Measurements from ENCODE around the gene KYNU.
A peak's percentile ranks its signal among the peaks of the same experiment; 100 is the strongest.
"Not testable (repeated sequence)": the region's sequence is repeated elsewhere in the genome, so short reads cannot be mapped to it uniquely, and the experiment has no call there.

Gene KYNU

DNA sequence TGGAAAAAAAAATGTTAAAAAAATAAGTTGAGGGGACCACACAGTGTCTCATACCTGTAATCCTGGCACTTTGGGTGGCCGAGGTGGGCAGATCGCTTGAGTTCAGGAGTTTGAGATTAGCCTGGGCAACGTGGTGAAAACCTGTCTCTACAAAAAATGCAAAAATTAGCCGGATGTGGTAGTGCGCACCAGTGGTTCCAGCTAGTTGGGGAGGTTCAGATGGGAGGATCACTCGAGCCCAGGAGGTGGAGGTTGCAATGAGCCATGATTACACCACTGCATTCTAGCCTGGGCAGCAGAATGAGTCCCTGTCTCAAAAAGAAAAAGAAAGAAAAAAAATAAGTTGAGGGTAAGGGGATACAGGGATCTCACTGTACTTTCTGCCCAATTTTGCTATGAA lies 6.1 kb upstream of the KYNU start:
- no peak for DNase-seq (ENCODE audit: low spot score)

DNA sequence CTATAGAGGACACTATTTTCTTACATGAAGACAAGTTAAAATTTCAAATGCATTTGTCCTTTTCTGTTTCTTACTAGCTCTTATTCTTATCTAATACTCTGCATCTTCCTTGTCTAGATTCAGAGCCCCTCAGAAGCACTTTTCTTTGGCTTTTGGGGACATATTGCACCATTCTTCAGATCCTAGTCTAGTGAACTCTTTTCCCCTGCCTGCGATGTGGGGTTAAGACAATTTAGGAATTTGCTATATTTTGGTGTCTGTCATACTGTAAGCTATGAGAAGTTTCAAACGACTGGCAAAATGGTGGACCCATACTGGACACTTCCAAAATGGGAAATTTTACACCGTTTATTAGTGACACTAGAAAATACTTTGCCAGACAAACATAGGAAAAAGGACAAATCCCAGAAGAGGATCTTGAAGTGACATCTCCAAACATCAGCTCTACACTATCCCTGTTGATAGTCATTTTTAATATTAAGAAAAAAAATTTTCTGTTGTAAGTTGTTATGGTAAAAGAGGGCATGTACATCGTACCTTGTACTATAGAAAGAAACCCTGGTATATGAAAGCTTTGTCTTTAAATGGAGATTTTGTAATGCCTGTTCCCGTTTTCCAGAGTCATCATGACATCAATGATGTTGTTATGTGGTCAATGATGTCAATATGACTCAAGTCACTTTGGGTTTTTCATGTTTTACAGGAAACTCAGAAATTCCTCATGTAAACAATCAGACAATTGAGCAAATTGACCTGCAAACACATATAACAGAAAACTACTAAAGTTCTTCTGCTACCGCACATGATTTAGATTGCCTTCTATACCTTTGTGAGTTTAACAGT lies 4.4 kb upstream of the KYNU start:
- no peak for DNase-seq (ENCODE audit: low spot score)

DNA sequence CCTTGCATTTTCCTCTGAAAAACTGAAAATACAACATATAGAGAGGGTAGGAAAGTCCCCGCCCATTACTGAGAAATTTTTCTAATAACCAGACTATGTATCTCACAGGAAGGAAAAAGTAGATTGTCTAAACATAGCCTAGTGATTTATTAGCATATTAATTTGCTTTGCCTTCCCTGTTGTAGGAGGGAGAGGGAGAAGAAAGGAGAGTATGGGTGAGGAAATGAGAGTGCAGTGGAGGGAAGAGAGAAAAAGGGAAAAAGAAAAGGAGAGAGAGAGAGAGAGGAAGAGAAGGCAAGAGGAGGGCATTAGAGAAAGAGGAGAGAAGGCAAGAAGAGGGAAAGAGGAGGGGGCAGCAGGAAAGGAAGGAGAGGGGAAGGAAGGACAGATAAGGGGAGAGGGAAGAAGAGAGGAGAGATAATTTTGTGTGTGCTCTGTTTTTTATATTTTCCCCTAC lies 3.6 kb upstream of the KYNU start:
- DNase-seq (ENCODE audit: low spot score): no peak

DNA sequence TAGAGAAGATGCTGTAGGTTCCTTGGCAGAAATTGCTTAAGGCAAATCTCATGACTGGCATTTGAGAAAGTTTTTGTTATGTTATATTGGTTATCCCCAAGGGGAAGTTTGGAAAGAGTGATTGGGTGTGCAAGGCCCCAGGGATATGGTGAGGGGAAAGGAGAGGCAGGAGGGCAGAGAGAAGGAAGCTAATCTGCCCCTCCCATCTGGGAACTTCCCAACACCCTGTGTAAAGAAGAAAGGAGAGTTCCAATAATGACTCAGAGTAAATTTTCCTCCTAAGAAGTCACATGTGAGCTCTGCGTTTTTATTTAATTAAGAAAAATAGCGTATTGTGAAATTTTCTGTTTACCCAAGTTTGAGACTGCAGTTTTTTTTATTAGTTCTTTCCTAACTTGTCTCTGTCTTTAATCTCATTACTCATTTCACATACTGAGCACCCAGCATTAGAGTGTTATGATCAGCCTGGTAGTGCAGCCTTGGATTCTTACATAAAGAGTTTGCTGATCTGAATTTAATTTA lies 3.1 kb upstream of the KYNU start:
- DNase-seq (ENCODE audit: low spot score): peak; percentile 59

DNA sequence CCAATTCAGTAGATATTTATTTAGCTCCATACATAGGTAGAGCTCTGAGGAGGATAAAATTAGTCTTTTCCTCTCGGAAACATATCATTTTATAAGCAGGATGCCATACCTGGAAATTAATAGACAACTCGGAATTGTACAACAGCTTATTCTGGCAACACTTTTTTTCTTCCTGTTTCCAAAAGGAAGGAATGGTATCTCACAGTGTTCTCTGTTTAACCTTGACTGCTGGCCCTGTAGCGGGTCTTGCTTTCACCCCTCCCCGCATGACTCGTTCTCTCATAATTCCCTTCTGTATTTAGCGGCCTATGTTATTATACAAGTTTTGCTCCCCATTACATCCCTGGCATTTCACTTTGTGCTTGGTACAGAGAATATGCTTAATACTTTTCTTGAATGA lies 2.5 kb upstream of the KYNU start:
- DNase-seq (ENCODE audit: low spot score): no peak

DNA sequence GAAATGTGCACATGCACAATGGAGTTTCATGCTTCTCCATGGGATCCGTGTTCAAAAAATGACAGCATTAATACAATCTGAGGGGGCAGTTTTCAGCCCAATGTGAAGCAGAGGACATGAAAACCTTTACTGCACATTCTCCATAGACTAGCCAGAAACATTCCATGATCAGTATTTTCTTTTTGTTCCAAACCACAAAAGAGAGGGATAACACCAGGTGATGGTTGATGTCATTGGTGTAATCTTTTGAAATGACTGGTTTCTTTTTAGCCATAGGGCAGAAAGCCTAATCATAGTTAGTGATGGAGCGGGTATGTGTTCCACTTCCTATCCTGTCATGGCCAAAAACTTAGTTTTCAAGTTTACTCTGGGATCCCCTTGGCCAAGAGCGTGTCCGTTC lies 1.8 kb upstream of the KYNU start:
- no peak for DNase-seq (ENCODE audit: low spot score)

DNA sequence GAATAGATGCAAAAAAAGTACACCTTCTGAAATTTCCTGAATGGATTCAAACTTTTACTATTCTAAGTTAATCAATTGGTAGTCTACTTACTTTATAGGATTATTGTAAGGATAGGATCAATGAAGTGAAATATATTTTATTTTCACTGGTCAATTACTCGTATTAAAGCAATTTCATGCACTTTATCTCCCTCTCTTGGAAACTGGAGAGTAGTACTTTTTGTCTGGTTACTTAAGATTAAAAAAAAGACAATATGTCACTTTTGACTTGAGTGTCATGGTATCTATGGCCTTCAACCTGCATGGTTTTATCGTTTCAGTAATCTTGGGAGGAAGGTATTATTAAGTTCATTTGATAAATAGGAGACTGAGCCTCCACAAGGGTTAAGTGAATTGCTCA lies 1.0 kb upstream of the KYNU start:
- no peak for DNase-seq (ENCODE audit: low spot score)

DNA sequence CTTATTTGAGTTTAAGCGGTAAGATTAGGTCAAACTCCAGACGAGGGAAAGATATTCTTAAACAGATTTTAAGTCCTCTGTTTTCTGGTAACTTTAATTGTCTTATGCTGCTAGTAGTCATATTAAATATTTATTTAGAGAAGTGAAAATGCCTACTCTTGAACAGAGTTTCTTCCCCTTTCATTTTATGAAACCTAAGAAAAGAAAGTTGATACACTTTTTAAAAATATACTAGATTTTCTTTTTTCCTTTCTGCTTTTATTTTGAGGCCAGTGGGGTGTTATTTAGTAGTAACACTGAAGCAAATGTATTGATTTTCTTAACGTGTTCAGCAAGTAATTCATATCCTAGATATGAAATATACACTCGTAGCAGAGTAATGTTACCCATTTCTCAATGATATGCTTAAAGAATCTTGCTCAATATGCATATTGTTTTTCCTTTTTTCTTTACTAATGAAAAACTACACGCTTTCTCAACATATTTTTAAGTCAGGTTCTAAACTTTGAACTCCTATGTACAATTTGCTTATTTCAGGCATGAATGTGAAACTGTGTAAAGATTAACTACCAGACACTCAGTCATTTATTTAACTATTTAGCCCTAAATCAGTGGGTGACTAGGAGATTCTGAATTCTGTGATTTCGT lies 691 bp downstream of the KYNU start:
- DNase-seq (ENCODE audit: low spot score): no peak

DNA sequence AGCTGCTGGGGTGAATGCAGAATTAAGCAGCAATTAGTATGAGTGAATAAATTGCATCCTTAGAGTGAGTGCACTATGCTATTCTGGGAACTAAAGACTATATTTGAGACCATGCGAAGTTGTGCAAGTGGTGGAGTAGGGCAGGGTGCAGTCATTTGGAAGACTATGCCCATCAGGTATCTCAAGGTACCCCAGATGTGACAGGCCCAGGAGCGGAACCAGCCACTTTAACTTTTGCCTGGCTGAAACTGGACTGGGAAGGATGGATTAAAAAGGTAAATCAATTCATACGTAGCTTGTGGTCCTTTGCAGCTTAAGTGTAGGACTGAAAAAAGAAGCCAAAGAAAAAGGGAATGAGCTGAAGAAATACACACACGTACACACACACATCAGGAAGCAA lies 1.7 kb downstream of the KYNU start:
- DNase-seq (ENCODE audit: low spot score): no peak

DNA sequence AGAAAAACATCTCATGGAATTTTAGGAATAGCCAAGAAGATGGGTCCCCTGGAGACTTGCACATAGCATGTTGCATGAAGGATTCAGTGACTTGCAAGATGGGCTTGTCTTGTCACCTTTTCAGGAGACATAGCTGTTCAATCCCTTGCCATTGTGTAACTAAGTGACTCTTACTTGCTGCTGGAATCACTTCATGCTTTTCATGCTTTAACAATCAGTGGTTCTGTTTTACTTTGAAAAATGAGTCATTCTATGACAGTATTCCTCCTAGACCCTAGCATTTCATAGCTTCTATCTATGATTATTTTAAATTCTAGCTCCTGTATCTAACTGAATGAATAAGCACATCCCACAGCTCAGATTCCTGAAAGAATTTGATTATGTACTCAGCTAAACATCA lies 2.8 kb downstream of the KYNU start:
- DNase-seq (ENCODE audit: low spot score): no peak

DNA sequence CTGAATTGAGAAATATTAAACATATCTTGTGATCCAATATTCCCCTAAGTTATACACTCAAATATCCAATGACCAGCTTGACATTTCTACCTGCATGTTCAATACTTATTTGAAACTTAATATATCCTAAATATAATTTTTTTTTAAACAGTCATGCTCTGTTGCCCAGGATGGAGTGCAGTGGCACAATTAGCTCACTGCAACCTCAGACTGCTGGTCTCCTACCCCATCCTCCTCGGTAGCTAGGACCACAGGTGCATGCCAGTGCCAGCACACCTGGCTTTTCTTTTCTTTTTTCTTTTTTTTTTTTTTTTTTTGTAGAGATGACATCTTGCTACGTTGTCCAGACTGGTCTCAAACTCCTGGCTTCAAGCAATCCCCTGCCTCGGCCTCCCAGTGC lies 4.2 kb downstream of the KYNU start:
- no peak for DNase-seq (ENCODE audit: low spot score)

DNA sequence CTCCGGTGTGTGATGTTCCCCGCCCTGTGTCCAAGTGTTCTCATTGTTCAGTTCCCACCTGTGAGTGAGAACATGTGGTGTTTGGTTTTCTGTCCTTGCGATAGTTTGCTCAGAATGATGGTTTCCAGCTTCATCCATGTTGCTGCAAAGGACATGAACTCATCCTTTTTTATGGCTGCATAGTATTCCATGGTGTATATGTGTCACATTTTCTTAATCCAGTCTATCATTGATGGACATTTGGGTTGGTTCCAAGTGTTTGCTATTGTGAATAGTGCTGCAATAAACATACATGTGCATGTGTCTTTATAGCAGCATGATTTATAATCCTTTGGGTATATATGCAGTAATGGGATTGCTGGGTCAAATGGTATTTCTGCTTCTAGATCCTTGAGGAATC lies 5.0 kb downstream of the KYNU start:
- DNase-seq (ENCODE audit: low spot score): not testable (repeated sequence)

DNA sequence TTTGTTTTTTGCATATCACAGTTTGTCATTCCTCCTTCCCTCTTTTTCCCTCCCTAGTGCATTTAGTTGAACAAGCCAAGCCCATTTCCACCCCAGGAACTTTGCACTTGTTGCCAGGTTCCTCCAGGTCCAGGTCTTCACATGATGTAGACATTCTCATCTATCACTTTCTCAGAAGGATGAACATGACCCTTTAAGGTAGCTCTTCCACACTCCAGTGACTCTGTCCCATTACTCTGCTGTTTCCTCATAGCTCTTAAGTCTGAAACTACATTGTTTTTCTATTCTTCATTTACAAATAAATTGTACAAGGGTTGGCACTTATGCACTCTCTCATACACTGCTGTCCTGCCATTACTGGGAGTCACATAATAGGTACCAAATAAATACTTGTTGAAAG lies 6.1 kb downstream of the KYNU start:
- no peak for DNase-seq (ENCODE audit: low spot score)

DNA sequence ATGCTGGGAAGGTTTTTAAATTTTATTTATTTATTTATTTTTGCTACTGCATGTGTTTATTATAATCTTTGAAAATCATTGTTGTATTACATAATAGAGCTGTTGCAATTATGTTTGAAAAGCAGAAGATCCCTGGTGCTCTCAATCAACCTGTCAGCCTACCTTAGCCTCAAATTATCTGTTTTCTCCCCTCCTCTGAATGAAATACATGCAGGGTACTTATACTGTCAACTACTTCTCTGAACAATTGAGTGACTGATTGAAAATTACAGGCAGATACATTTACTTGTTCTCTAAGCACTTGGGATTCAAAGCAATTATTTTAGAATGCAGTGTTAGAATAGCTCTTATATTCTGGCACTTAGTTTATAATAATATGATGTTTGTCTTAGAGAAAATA lies 8.1 kb downstream of the KYNU start:
- DNase-seq (ENCODE audit: low spot score): no peak

DNA sequence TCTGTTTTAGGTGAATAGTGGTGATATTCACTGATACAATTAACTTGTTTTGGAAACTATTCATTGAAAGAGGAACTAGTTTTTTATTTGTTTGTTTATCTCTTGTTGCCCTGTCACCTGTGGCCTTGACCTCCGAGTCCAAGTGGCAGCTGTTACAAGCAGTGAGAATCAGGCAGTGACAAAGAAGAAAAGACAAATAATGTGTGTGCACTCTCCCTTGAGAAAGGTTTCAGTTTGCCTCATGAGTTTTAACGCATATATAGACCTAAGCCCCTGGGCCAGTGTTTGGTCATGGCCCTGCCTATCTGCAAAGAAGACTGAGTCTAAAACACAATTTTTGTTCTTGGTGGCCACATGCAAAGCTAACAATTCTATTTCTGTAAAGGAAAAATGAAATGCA lies 15.3 kb downstream of the KYNU start:
- DNase-seq (ENCODE audit: low spot score): no peak

DNA sequence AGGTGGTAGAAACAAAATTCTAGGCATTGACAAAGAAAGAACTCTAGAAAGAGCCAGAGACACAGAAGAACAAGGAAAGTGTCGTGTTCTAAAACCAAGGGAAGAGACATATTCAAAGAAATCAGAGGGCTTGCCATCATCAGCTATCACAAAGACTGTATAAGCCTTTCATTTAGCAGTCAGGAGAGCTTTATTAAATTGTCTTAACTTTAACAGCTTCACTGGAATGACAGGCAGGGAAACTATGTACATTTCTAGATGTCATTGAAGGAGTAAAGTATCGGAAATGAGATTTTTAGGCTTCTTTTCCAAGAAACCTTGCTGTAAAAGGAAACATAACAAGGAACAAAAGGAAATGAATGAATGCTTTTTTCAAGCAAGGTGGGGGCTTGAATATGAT lies 15.8 kb downstream of the KYNU start:
- DNase-seq (ENCODE audit: low spot score): no peak

DNA sequence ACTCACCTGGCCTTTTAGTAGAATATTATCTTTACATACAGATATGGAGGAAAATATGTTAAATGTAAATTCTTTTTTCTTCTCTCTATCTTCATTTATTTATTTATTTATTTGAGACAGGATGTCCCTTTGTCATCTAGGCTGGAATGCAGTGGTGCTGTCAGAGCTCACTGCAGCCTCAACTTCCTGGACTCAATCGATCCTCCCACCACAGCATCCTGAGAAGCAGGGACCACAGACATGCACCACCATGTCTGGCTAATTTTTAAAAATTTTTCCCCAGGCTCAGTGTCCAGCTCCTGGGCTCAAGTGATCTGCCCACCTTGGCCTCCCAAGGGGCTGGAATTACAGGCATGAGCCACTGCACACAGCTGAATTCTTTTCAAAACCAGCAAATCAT lies 20.3 kb downstream of the KYNU start:
- DNase-seq (ENCODE audit: low spot score): no peak

DNA sequence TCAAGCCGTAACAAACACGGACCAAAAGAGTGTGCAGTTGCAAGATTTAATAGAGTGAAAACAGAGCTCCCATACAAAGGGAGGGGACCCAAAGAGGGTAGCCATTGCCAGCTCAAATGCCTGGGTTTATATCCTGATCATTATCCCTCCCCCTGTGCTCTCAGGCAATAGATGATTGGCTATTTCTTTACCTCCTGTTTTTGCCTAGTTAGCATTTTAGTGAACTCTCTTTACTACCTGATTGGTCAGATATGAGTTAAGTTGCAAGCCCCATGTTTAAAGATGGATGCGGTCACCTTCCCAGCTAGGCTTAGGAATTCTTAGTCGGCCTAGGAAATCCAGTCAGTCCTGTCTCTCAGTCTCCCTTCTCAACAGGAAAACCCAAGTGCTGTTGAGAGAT lies 22.9 kb downstream of the KYNU start:
- not testable (repeated sequence) for DNase-seq (ENCODE audit: low spot score)

DNA sequence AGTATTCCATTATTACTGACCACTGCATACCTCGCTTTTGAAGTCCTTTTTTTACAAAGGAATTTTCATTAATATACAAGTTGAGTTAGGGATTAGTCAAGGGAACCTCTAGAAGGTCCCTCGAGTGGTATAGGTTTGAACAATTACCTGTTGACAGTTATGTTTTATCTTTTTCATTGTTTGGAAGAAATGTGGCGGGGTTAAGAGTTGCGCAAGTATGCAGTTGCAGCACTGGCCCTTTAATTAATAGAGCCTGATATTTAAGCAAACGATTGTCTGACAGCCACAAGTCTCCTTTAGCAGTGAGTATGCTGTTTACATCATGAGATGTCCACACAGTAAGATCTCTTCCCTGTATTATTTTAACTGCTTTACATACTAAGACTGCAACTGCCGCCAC lies 24.3 kb downstream of the KYNU start:
- DNase-seq (ENCODE audit: low spot score): no peak

DNA sequence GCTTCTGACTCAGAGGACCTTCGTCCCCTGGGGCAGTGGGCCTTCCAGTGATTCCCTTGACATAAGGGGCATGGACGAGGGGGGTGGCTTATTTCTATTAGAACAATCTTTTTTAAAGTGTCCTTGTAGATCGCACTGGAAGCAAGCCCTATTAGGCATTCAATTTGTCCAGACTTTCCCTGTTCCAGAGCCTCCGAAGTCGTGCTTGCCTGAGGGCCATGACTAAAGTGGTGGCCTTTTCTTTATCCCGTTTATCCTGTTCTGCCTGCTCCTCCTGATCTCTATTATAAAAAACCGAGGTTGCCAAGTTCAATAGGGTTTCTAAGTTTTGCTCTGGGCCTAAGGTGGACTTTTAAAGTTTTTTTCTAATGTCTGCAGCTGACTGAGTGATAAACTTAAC lies 26.3 kb downstream of the KYNU start:
- not testable (repeated sequence) for DNase-seq (ENCODE audit: low spot score)

DNA sequence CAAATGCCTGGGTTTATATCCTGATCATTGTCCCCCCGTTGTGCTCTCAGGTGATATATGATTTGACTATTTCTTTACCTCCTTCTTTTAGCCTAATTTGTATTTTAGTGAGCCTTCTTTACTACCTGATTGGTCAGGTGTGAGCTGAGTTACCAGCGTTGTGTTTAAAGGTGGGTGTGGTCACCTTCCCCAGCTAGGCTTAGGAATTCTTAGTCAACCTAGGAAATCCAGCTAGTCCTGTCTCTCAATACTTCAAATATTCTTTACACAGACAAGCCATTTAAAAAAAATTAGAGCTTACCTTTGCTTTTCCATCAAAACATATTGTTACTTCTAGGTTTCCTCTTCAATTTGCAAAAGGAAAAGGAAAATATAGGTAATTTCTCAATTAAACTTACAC lies 30.2 kb downstream of the KYNU start:
- no peak for DNase-seq (ENCODE audit: low spot score)

DNA sequence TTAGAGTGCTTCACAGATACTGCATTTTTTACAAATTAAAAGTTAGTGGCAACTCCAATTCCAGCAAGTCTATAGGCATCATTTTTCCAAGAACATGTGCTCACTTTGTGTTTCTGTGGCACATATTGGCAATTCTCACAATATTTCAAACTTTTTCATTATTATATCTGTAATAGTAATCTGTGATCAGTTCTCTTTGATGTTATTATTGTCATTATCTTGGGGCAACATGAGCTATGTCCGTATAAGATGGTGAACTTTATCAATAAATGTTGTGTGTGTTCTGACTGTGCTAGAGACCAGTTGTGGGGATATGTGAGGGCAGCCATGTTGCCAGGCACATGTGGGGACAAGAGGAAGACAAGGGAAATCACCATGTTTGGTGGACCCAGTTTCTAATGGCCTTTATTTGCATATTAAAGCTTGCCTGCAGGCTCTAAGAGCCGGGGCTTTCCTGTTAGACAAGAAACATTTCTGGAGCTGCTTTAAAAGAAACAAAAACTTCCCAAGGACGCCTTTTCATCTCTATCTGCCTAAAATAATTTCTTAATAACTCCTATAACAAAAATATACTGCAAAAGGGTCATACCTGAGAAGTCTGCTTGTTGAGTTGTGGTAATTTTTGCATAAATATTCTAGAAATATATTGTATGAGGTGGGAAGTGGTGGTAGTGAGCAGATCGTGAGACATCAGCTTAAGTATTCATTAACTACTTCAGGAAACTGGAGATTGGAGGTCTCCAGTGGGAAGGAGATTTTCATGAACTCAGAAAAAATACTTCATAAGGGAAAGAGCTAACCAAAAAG lies 37.2 kb downstream of the KYNU start:
- no peak for DNase-seq (ENCODE audit: low spot score)

DNA sequence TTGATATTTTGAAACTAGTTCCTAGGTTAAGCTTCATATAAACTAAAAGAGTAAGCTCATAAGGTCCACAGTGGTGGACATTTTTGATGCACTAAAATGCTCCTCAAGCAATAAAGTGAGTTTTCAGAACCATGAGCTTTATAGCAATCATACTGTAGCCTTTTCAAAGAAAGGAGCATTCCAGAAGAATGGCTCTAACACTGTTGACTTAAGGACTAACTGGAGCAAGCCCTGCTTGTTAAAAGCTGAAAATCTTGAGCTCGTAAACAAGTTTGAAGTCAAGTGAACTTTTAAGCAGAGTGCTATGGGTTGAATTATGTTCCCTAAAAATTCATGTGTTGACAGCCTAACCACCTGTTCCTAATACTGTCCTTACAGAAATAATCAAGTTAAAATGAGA lies 38.0 kb downstream of the KYNU start:
- no peak for DNase-seq (ENCODE audit: low spot score)
